ENCODE measurements around the gene SINHCAF. TPM values are rescaled to one million over a fixed set of nuclear protein-coding genes. Genes with fewer than 3 reads are reported as not detected.

Gene SINHCAF
- total RNA-seq, 2 donors from 2014 or later, result 10.2 to 47.5 TPM

GRCh38 chr12:31303466-31303865 is 22.5 kb downstream of the SINHCAF start:
- DNase-seq (ENCODE audit: low spot score) (no peak), ATAC-seq (ENCODE audit: insufficient number of reproducible peaks, low FRiP score, low read depth) (no peak)
- Histone ChIP-seq H3K9me3 (no peaks in the 10 kb centered on the region), H3K27ac (no peak overlapping the region), H3K4me3 (no peak overlapping the region), H3K27me3 (replicated peaks; ENCODE audit: insufficient read depth) (no peaks in the 10 kb centered on the region), H3K36me3 (no peaks in the 10 kb centered on the region), H3K4me1 (ENCODE audit: control insufficient read depth in 1 of 2, low read depth in 2 of 2) (no peaks in the 10 kb centered on the region)
- no peak for TF ChIP-seq CTCF (IDR thresholded peaks at IDR 0.05)

- no peak for DNase-seq (ENCODE audit: low spot score)
- H3K27ac ChIP-seq, result no peak overlapping the region
- H3K36me3 ChIP-seq, result no peaks in the 10 kb centered on the region
- no peak for ATAC-seq (ENCODE audit: insufficient number of reproducible peaks, low FRiP score, low read depth)
- no peak overlapping the region for H3K4me3 ChIP-seq
- H3K27me3 ChIP-seq (replicated peaks; ENCODE audit: insufficient read depth), result no peaks in the 10 kb centered on the region
- H3K4me1 ChIP-seq (ENCODE audit: control insufficient read depth in 1 of 2, low read depth in 2 of 2), result no peaks in the 10 kb centered on the region
- no peak for TF ChIP-seq CTCF (IDR thresholded peaks at IDR 0.05)
- H3K9me3 ChIP-seq, result no peaks in the 10 kb centered on the region
These were observed 24.6 kb downstream of the SINHCAF start for GRCh38 chr12:31301311-31301710.

- no peaks in the 10 kb centered on the region for H3K4me1 ChIP-seq (ENCODE audit: control insufficient read depth in 1 of 2, low read depth in 2 of 2)
- H3K27ac ChIP-seq, result no peak overlapping the region
- H3K36me3 ChIP-seq, result no peaks in the 10 kb centered on the region
- ATAC-seq (ENCODE audit: insufficient number of reproducible peaks, low FRiP score, low read depth) (no peak), DNase-seq (ENCODE audit: low spot score) (no peak)
- no peaks in the 10 kb centered on the region for H3K27me3 ChIP-seq (replicated peaks; ENCODE audit: insufficient read depth)
- H3K4me3 ChIP-seq, result no peak overlapping the region
- TF ChIP-seq CTCF (IDR thresholded peaks at IDR 0.05), result no peak
- H3K9me3 ChIP-seq, result no peaks in the 10 kb centered on the region
These were observed 25.2 kb downstream of the SINHCAF start for GRCh38 chr12:31300783-31301182.

GRCh38 chr12:31300341-31300740 is 25.6 kb downstream of the SINHCAF start:
- Histone ChIP-seq H3K27ac (no peak overlapping the region), H3K36me3 (no peaks in the 10 kb centered on the region)
- TF ChIP-seq CTCF (IDR thresholded peaks at IDR 0.05), result no peak

GRCh38 chr12:31298922-31299321 is 27.0 kb downstream of the SINHCAF start:
- H3K36me3 ChIP-seq, result no peaks in the 10 kb centered on the region
- no peak overlapping the region for H3K27ac ChIP-seq

More at GRCh38 chr12:31300341-31300740, 25.6 kb downstream of the SINHCAF start:
- Histone ChIP-seq H3K27me3 (replicated peaks; ENCODE audit: insufficient read depth) (no peaks in the 10 kb centered on the region), H3K4me1 (ENCODE audit: control insufficient read depth in 1 of 2, low read depth in 2 of 2) (no peaks in the 10 kb centered on the region), H3K4me3 (no peak overlapping the region), H3K9me3 (no peaks in the 10 kb centered on the region)
- DNase-seq (ENCODE audit: low spot score) (no peak), ATAC-seq (ENCODE audit: insufficient number of reproducible peaks, low FRiP score, low read depth) (no peak)

More at GRCh38 chr12:31298922-31299321, 27.0 kb downstream of the SINHCAF start:
- DNase-seq (ENCODE audit: low spot score), result no peak
- Histone ChIP-seq H3K9me3 (no peaks in the 10 kb centered on the region), H3K4me1 (ENCODE audit: control insufficient read depth in 1 of 2, low read depth in 2 of 2) (no peaks in the 10 kb centered on the region), H3K27me3 (replicated peaks; ENCODE audit: insufficient read depth) (no peaks in the 10 kb centered on the region), H3K4me3 (no peak overlapping the region)
- no peak for TF ChIP-seq CTCF (IDR thresholded peaks at IDR 0.05)
- no peak for ATAC-seq (ENCODE audit: insufficient number of reproducible peaks, low FRiP score, low read depth)

Measured in thoracic aorta (tissue), 2 donors.